Naive thymus-derived CD4-positive, alpha-beta T cell (primary cell): ENCODE results near the gene VGLL2. TPM values are rescaled to one million over a fixed set of nuclear protein-coding genes. Genes with fewer than 3 reads are reported as not detected.

Source experiments
- ATAC-seq: fragments of 150-1000 bp; cut with Tn5 transposase; 2 replicates; pipeline ENCODE4 v1.10.0; 2021; ENCODE audit warnings: mild to moderate bottlenecking, moderate library complexity
- CTCF ChIA-PET: fragments of 350-600 bp; sonication (Branson Sonifier 250); formaldehyde crosslinking; loops from one replicate; lab custom pipeline; 2021; ENCODE audit warnings: antibody characterized with exemption; lab: Charles Lee
- POLR2A ChIA-PET: fragments of 350-600 bp; sonication (Branson Sonifier 250); formaldehyde crosslinking; loops from one replicate; lab custom pipeline; 2021; ENCODE audit warnings: antibody characterized with exemption, inconsistent platforms; lab: Charles Lee
- DNase-seq, 9 donors: peaks; one replicate each; pipeline versions ENCODE4 v3.0.0 to v3.0.0-alpha.2; 2020 to 2022; ENCODE audit warnings: mixed read lengths in 1 of 9
- H3K27ac ChIP-seq: one replicate; pipeline ENCODE4 v1.7.0; 2013; ENCODE audit warnings: mild to moderate bottlenecking, low read depth, low read length, moderate library complexity
- H3K27me3 ChIP-seq, 2 donors: one replicate each; pipeline ENCODE4 v1.7.0; 2013; ENCODE audit warnings: low read length in 2 of 2, mild to moderate bottlenecking in 2 of 2, moderate library complexity in 2 of 2; ENCODE audit not compliant: control insufficient read depth in 2 of 2, insufficient read depth in 2 of 2
- H3K36me3 ChIP-seq, 3 experiments: 1 replicate in 2 of 3; 2 replicates in 1 of 3; pipeline ENCODE4 v1.7.0; 2013; ENCODE audit warnings: low read length in 3 of 3, mild to moderate bottlenecking in 3 of 3, moderate library complexity in 1 of 3; ENCODE audit not compliant: insufficient read depth in 3 of 3, control insufficient read depth in 2 of 3
- H3K4me1 ChIP-seq, 2 donors: one replicate each; pipeline ENCODE4 v1.7.0; 2013; ENCODE audit warnings: low read length in 2 of 2, mild to moderate bottlenecking in 2 of 2, moderate library complexity in 1 of 2; ENCODE audit not compliant: control insufficient read depth in 2 of 2, insufficient read depth in 2 of 2
- H3K4me3 ChIP-seq: 2 replicates; pipeline ENCODE4 v1.7.0; 2013; ENCODE audit warnings: mild to moderate bottlenecking, low read length
- H3K9me3 ChIP-seq, 3 experiments: 1 replicate in 2 of 3; 2 replicates in 1 of 3; pipeline ENCODE4 v1.7.0; 2013; ENCODE audit warnings: low read length in 3 of 3; ENCODE audit not compliant: control insufficient read depth in 2 of 3
- H3K27ac Mint-ChIP-seq, 9 donors: one replicate each; pipeline ENCODE4 v1.8.0; 2020 to 2022; ENCODE audit warnings: mixed read lengths in 9 of 9, mild to moderate bottlenecking in 8 of 9, moderate library complexity in 5 of 9, inconsistent platforms in 2 of 9
- H3K27me3 Mint-ChIP-seq, 5 donors: one replicate each; pipeline ENCODE4 v1.8.0; 2021 to 2022; ENCODE audit warnings: mixed read lengths in 5 of 5, mild to moderate bottlenecking in 1 of 5
- H3K36me3 Mint-ChIP-seq, 5 donors: one replicate each; pipeline ENCODE4 v1.8.0; 2020 to 2022; ENCODE audit warnings: mixed read lengths in 5 of 5, mild to moderate bottlenecking in 3 of 5, inconsistent platforms in 1 of 5
- H3K4me1 Mint-ChIP-seq, 7 donors: one replicate each; pipeline ENCODE4 v1.8.0; 2020 to 2022; ENCODE audit warnings: mixed read lengths in 7 of 7, mild to moderate bottlenecking in 3 of 7, inconsistent platforms in 1 of 7
- H3K4me3 Mint-ChIP-seq, 10 donors: one replicate each; pipeline ENCODE4 v1.8.0; 2020 to 2022; ENCODE audit warnings: mild to moderate bottlenecking in 10 of 10, mixed read lengths in 10 of 10, moderate library complexity in 6 of 10, inconsistent platforms in 2 of 10
- H3K9me3 Mint-ChIP-seq, 11 donors: one replicate each; pipeline ENCODE4 v1.8.0; 2020 to 2022; ENCODE audit warnings: mixed read lengths in 11 of 11, mild to moderate bottlenecking in 4 of 11, inconsistent platforms in 1 of 11, moderate library complexity in 1 of 11
- intact Hi-C, 2 donors: fragments of 100-400 bp; cut with micrococcal nuclease; formaldehyde crosslinking; loops; one replicate each; pipeline ENCODE4 v1.15.1; 2023
- polyA plus RNA-seq, 2 donors: library from polyadenylated mRNA; unstranded; fragments of 300-500 nt; fragmentation: Illumina TruSeq; gene quantifications; one replicate each; pipeline ENCODE4 v1.2.3, GENCODE V29; 2021
- total RNA-seq, 6 experiments: library from RNA in 5 of 6; stranded (reverse) in 5 of 6; gene quantifications; 1 replicate in 5 of 6; 2 replicates in 1 of 6; pipeline ENCODE4 v1.2.3 and lab custom pipeline; 2021 to 2026

The VGLL2 gene
- total and polyA plus RNA-seq, 7 experiments from 2014 or later, result not detected

- H3K27ac Mint-ChIP-seq, result peak overlapping the region in 1 of 9 donors; percentile 25
- ChIA-PET POLR2A (no interaction called here), CTCF (no interaction called here)
- intact Hi-C loops, result no loop called here
- H3K27me3 ChIP-seq, result peaks cover 4 to 7% of the 10 kb centered on the region in 2 donors
- H3K4me3 ChIP-seq, result no peak overlapping the region
- H3K9me3 ChIP-seq, result no peaks in the 10 kb centered on the region
- peaks cover 75 to 83% (median 80%) of the 10 kb centered on the region in 5 donors for H3K27me3 Mint-ChIP-seq
- DNase-seq (no peak), ATAC-seq (no peak)
- peaks cover 0 to 2% (median 0%) of the 10 kb centered on the region in 5 donors for H3K36me3 Mint-ChIP-seq
- no peak overlapping the region for H3K4me3 Mint-ChIP-seq
- no peaks in the 10 kb centered on the region for H3K4me1 ChIP-seq
- peaks cover 0 to 5% (median 4%) of the 10 kb centered on the region in 7 donors for H3K4me1 Mint-ChIP-seq
- no peak overlapping the region for H3K27ac ChIP-seq
- H3K36me3 ChIP-seq, result no peaks in the 10 kb centered on the region
- peaks cover 0 to 6% (median 0%) of the 10 kb centered on the region in 11 donors for H3K9me3 Mint-ChIP-seq
Measured at GRCh38 chr6:117272032-117272866, 6.9 kb downstream of the VGLL2 start.

- CTCF ChIA-PET, result no interaction called here
- ATAC-seq, result no peak
- peaks cover 4 to 8% of the 10 kb centered on the region in 2 donors for H3K27me3 ChIP-seq
Measured at GRCh38 chr6:117272891-117273290, 7.5 kb downstream of the VGLL2 start.

GRCh38 chr6:117275205-117275604 lies 9.8 kb downstream of the VGLL2 start:
- no peak overlapping the region for H3K27ac ChIP-seq
- POLR2A ChIA-PET, result no interaction called here
- H3K4me3 ChIP-seq, result no peak overlapping the region
- CTCF ChIA-PET, result no interaction called here
- H3K27ac Mint-ChIP-seq, result no peak overlapping the region
- ATAC-seq, result no peak
- peaks cover 53 to 66% (median 57%) of the 10 kb centered on the region in 5 donors for H3K27me3 Mint-ChIP-seq
- H3K36me3 Mint-ChIP-seq, result peaks cover 0 to 2% (median 0%) of the 10 kb centered on the region in 5 donors
- no peaks in the 10 kb centered on the region for H3K4me1 ChIP-seq
- H3K27me3 ChIP-seq, result peaks cover 0 to 10% of the 10 kb centered on the region in 2 donors
- H3K9me3 ChIP-seq, result no peaks in the 10 kb centered on the region
- no peaks in the 10 kb centered on the region for H3K36me3 ChIP-seq
- no peak for DNase-seq
- intact Hi-C loops, result no loop called here
- peaks cover 0 to 2% (median 0%) of the 10 kb centered on the region in 11 donors for H3K9me3 Mint-ChIP-seq
- H3K4me3 Mint-ChIP-seq, result no peak overlapping the region
- peaks cover 0 to 3% (median 0%) of the 10 kb centered on the region in 7 donors for H3K4me1 Mint-ChIP-seq

More at GRCh38 chr6:117272891-117273290, 7.5 kb downstream of the VGLL2 start:
- intact Hi-C loops, result no loop called here
- Mint-ChIP-seq H3K27ac (no peak overlapping the region), H3K4me1 (peaks cover 0 to 5% (median 4%) of the 10 kb centered on the region in 7 donors), H3K4me3 (no peak overlapping the region), H3K9me3 (peaks cover 0 to 6% (median 0%) of the 10 kb centered on the region in 11 donors), H3K27me3 (peaks cover 69 to 80% (median 74%) of the 10 kb centered on the region in 5 donors), H3K36me3 (peaks cover 0 to 2% (median 0%) of the 10 kb centered on the region in 5 donors)
- DNase-seq, result no peak
- POLR2A ChIA-PET, result no interaction called here
- Histone ChIP-seq H3K27ac (no peak overlapping the region), H3K36me3 (no peaks in the 10 kb centered on the region), H3K4me3 (no peak overlapping the region), H3K9me3 (no peaks in the 10 kb centered on the region), H3K4me1 (no peaks in the 10 kb centered on the region)

- Mint-ChIP-seq H3K27me3 (peaks cover 53 to 69% (median 60%) of the 10 kb centered on the region in 5 donors), H3K27ac (no peak overlapping the region), H3K36me3 (peaks cover 0 to 2% (median 0%) of the 10 kb centered on the region in 5 donors), H3K4me1 (peaks cover 0 to 3% (median 0%) of the 10 kb centered on the region in 7 donors), H3K4me3 (no peak overlapping the region), H3K9me3 (peaks cover 0 to 2% (median 0%) of the 10 kb centered on the region in 11 donors)
- ATAC-seq (no peak), DNase-seq (no peak)
- Histone ChIP-seq H3K4me1 (no peaks in the 10 kb centered on the region), H3K27ac (no peak overlapping the region), H3K4me3 (no peak overlapping the region), H3K36me3 (no peaks in the 10 kb centered on the region), H3K9me3 (no peaks in the 10 kb centered on the region), H3K27me3 (peaks cover 0 to 10% of the 10 kb centered on the region in 2 donors)
- intact Hi-C loops, result no loop called here
- POLR2A ChIA-PET, result no interaction called here
- CTCF ChIA-PET, result interaction anchor here (0.6 kb wide), 1 partner anchor 16 kb away, joined by 3 read pairs; no protein-coding TSS in a partner anchor
Measured at GRCh38 chr6:117275711-117276110, 10.4 kb downstream of the VGLL2 start.

- no peak overlapping the region for H3K4me3 ChIP-seq
- H3K4me1 Mint-ChIP-seq, result peaks cover 0 to 2% (median 0%) of the 10 kb centered on the region in 7 donors
- H3K4me3 Mint-ChIP-seq, result no peak overlapping the region
- H3K27me3 Mint-ChIP-seq, result peaks cover 47 to 64% (median 57%) of the 10 kb centered on the region in 5 donors
- H3K36me3 ChIP-seq, result no peaks in the 10 kb centered on the region
- ATAC-seq (no peak), DNase-seq (no peak)
- no peaks in the 10 kb centered on the region for H3K9me3 ChIP-seq
- peaks cover 0 to 2% (median 0%) of the 10 kb centered on the region in 11 donors for H3K9me3 Mint-ChIP-seq
- intact Hi-C loops, result no loop called here
- H3K27ac Mint-ChIP-seq, result no peak overlapping the region
- peaks cover 0 to 10% of the 10 kb centered on the region in 2 donors for H3K27me3 ChIP-seq
- no peak overlapping the region for H3K27ac ChIP-seq
- POLR2A ChIA-PET, result no interaction called here
- H3K4me1 ChIP-seq, result no peaks in the 10 kb centered on the region
- CTCF ChIA-PET, result no interaction called here
- peaks cover 0 to 2% (median 0%) of the 10 kb centered on the region in 5 donors for H3K36me3 Mint-ChIP-seq
Measured at GRCh38 chr6:117276778-117277316, 11.5 kb downstream of the VGLL2 start.

GRCh38 chr6:117280922-117281321 lies 15.6 kb downstream of the VGLL2 start:
- Histone ChIP-seq H3K4me3 (no peak overlapping the region), H3K36me3 (no peaks in the 10 kb centered on the region), H3K4me1 (no peaks in the 10 kb centered on the region), H3K27me3 (peaks cover 0 to 7% of the 10 kb centered on the region in 2 donors), H3K27ac (no peak overlapping the region), H3K9me3 (no peaks in the 10 kb centered on the region)
- Mint-ChIP-seq H3K27ac (no peak overlapping the region), H3K9me3 (peaks cover 0 to 6% (median 0%) of the 10 kb centered on the region in 11 donors), H3K36me3 (no peaks in the 10 kb centered on the region), H3K27me3 (peaks cover 11 to 38% (median 28%) of the 10 kb centered on the region in 5 donors), H3K4me3 (no peak overlapping the region), H3K4me1 (no peaks in the 10 kb centered on the region)
- POLR2A ChIA-PET, result no interaction called here
- CTCF ChIA-PET, result no interaction called here
- intact Hi-C loops, result no loop called here
- no peak for ATAC-seq
- DNase-seq, result no peak
